Lower lobe of right lung (tissue), 2 donors: ENCODE results near the gene LRP2. TPM values are rescaled to one million over a fixed set of nuclear protein-coding genes. Genes with fewer than 3 reads are reported as not detected.

Experiments
- ATAC-seq, 2 donors: fragments of 200-7000 bp; cut with Tn5 transposase; one replicate each; pipeline ENCODE4 v1.9.1; 2020 to 2022; ENCODE audit warnings: mild to moderate bottlenecking in 2 of 2, moderate library complexity in 2 of 2
- DNase-seq: peaks from one replicate; pipeline ENCODE4 v3.0.0-alpha.2; 2020
- H3K27ac ChIP-seq: fragments of 200-600 bp; one replicate; pipeline ENCODE4 v1.8.0; 2022
- H3K27me3 ChIP-seq: fragments of 200-600 bp; one replicate; pipeline ENCODE4 v1.8.0; 2022; ENCODE audit warnings: low read depth
- H3K36me3 ChIP-seq: fragments of 200-600 bp; one replicate; pipeline ENCODE4 v1.8.0; 2022; ENCODE audit warnings: mild to moderate bottlenecking
- H3K4me1 ChIP-seq: fragments of 200-600 bp; one replicate; pipeline ENCODE4 v1.8.0; 2022
- H3K4me3 ChIP-seq: fragments of 200-600 bp; one replicate; pipeline ENCODE4 v1.8.0; 2022; ENCODE audit warnings: mild to moderate bottlenecking
- H3K9me3 ChIP-seq: fragments of 200-600 bp; one replicate; pipeline ENCODE4 v1.8.0; 2022
- CTCF ChIP-seq: fragments of 200-600 bp; IDR thresholded peaks from one replicate; pipeline ENCODE4 v1.8.0; 2022; ENCODE audit warnings: antibody characterized with exemption, mild to moderate bottlenecking
- intact Hi-C: fragments of 100-400 bp; cut with DNase I; formaldehyde crosslinking; loops from one replicate; pipeline ENCODE4 v1.11.0; 2022
- total RNA-seq: library from RNA; stranded (reverse); fragmentation: NEBNext Ultra II Directional; extraction: Animal tissue kit (Norgen Biotek cat#: 25700); gene quantifications from one replicate; pipeline ENCODE4 v1.2.1, GENCODE V29; 2021
- donor health status: DM: no; HTN: yes; CAD: no; lungs with severe emphysema.

The LRP2 gene
- total RNA-seq, 1 donor from 2014 or later = 47.8 TPM

GRCh38 chr2:169116993-169117392, 245.3 kb downstream of the LRP2 start:
- TF ChIP-seq CTCF = no peak
- Histone ChIP-seq H3K4me3 (no peak overlapping the region), H3K27me3 (no peaks in the 10 kb centered on the region), H3K27ac (no peak overlapping the region), H3K36me3 (no peaks in the 10 kb centered on the region), H3K9me3 (no peaks in the 10 kb centered on the region), H3K4me1 (no peaks in the 10 kb centered on the region)
- ATAC-seq (no peak), DNase-seq (no peak)
- intact Hi-C loops = no loop called here

GRCh38 chr2:169116327-169116726, 246.0 kb downstream of the LRP2 start:
- no peaks in the 10 kb centered on the region for H3K27me3 ChIP-seq
- ATAC-seq (no peak), DNase-seq (no peak)
- TF ChIP-seq CTCF = no peak
- no peaks in the 10 kb centered on the region for H3K36me3 ChIP-seq
- intact Hi-C loops = no loop called here
- H3K9me3 ChIP-seq = no peaks in the 10 kb centered on the region
- H3K27ac ChIP-seq = no peak overlapping the region
- H3K4me1 ChIP-seq = no peaks in the 10 kb centered on the region
- H3K4me3 ChIP-seq = no peak overlapping the region

GRCh38 chr2:169114056-169114455, 248.3 kb downstream of the LRP2 start:
- no peak for TF ChIP-seq CTCF
- H3K27me3 ChIP-seq = no peaks in the 10 kb centered on the region

GRCh38 chr2:169112841-169113240, 249.5 kb downstream of the LRP2 start:
- TF ChIP-seq CTCF = no peak
- ATAC-seq = no peak
- H3K27me3 ChIP-seq = no peaks in the 10 kb centered on the region
- DNase-seq = no peak
- no peaks in the 10 kb centered on the region for H3K36me3 ChIP-seq
- no peaks in the 10 kb centered on the region for H3K9me3 ChIP-seq
- H3K4me3 ChIP-seq = no peak overlapping the region
- H3K4me1 ChIP-seq = peaks cover 15% of the 10 kb centered on the region
- intact Hi-C loops = no loop called here
- no peak overlapping the region for H3K27ac ChIP-seq

More at GRCh38 chr2:169114056-169114455, 248.3 kb downstream of the LRP2 start:
- H3K4me1 ChIP-seq = peaks cover 7% of the 10 kb centered on the region
- no peak overlapping the region for H3K4me3 ChIP-seq
- DNase-seq (no peak), ATAC-seq (no peak)
- no peak overlapping the region for H3K27ac ChIP-seq
- intact Hi-C loops = no loop called here
- no peaks in the 10 kb centered on the region for H3K36me3 ChIP-seq
- H3K9me3 ChIP-seq = no peaks in the 10 kb centered on the region

GRCh38 chr2:169110916-169111315, 251.4 kb downstream of the LRP2 start:
- ATAC-seq (no peak), DNase-seq (no peak)
- no peaks in the 10 kb centered on the region for H3K27me3 ChIP-seq
- no peak overlapping the region for H3K4me3 ChIP-seq
- no peak for TF ChIP-seq CTCF
- intact Hi-C loops = no loop called here
- H3K36me3 ChIP-seq = no peaks in the 10 kb centered on the region
- no peaks in the 10 kb centered on the region for H3K9me3 ChIP-seq
- peaks cover 25% of the 10 kb centered on the region for H3K4me1 ChIP-seq
- H3K27ac ChIP-seq = no peak overlapping the region

- intact Hi-C loops = no loop called here
- Histone ChIP-seq H3K27ac (no peak overlapping the region), H3K36me3 (no peaks in the 10 kb centered on the region), H3K4me1 (peaks cover 25% of the 10 kb centered on the region), H3K27me3 (no peaks in the 10 kb centered on the region), H3K4me3 (no peak overlapping the region), H3K9me3 (no peaks in the 10 kb centered on the region)
- ATAC-seq (no peak), DNase-seq (no peak)
- no peak for TF ChIP-seq CTCF
Observed at GRCh38 chr2:169110419-169110818, 251.9 kb downstream of the LRP2 start.
